GM18867 (cell line): ENCODE results near the gene KIF9.
A peak's percentile ranks its signal among the peaks of the same experiment; 100 is the strongest.
"Not testable (repeated sequence)": the region's sequence is repeated elsewhere in the genome, so short reads cannot be mapped to it uniquely, and the experiment has no call there.

Experiments used
- ATAC-seq: cut with Tn5 transposase; IDR thresholded peaks from one replicate; pipeline ENCODE4 v1.9.1; 2021; ENCODE audit warnings: mild to moderate bottlenecking, moderate library complexity; ENCODE audit not compliant: unreplicated experiment

The KIF9 gene

GRCh38 chr3:47282424-47283192 is at the start of gene KIF9, which contains the start of gene KLHL18:
Gene KIF9, minus strand, starts transcription at chr3:47282799. Its CDS starts 5,425 bp downstream, at chr3:47277374.
Gene KLHL18, plus strand, starts transcription at chr3:47282944. Its CDS starts 22 bp downstream, at chr3:47282966.
- peak; percentile 83 for ATAC-seq

GRCh38 chr3:47324278-47324865 is 41.8 kb upstream of the KIF9 start:
- no peak for ATAC-seq

GRCh38 chr3:47323431-47324277 is 41.1 kb upstream of the KIF9 start:
- ATAC-seq = no peak

GRCh38 chr3:47319956-47320355 is 37.4 kb upstream of the KIF9 start:
- no peak for ATAC-seq

- no peak for ATAC-seq
Measured at GRCh38 chr3:47318916-47319315, 36.3 kb upstream of the KIF9 start.

- ATAC-seq = not testable (repeated sequence)
Measured at GRCh38 chr3:47316151-47316550, 33.6 kb upstream of the KIF9 start.

- no peak for ATAC-seq
Measured at GRCh38 chr3:47315069-47315647, 32.6 kb upstream of the KIF9 start.

GRCh38 chr3:47314056-47314764 is 31.6 kb upstream of the KIF9 start:
- ATAC-seq = no peak

- no peak for ATAC-seq
Measured at GRCh38 chr3:47313341-47314055, 30.9 kb upstream of the KIF9 start.

- ATAC-seq = no peak
Measured at GRCh38 chr3:47310391-47310790, 27.8 kb upstream of the KIF9 start.

- not testable (repeated sequence) for ATAC-seq
Measured at GRCh38 chr3:47309231-47309630, 26.6 kb upstream of the KIF9 start.

- no peak for ATAC-seq
Measured at GRCh38 chr3:47306022-47306421, 23.4 kb upstream of the KIF9 start.

- ATAC-seq = no peak
Measured at GRCh38 chr3:47301456-47301855, 18.9 kb upstream of the KIF9 start.

- no peak for ATAC-seq
Measured at GRCh38 chr3:47299381-47300318, 17.1 kb upstream of the KIF9 start.

- ATAC-seq = no peak
Measured at GRCh38 chr3:47298439-47298838, 15.8 kb upstream of the KIF9 start.

- no peak for ATAC-seq
Measured at GRCh38 chr3:47296562-47297302, 14.1 kb upstream of the KIF9 start.

GRCh38 chr3:47295976-47296375 is 13.4 kb upstream of the KIF9 start:
- ATAC-seq = no peak

GRCh38 chr3:47295322-47295721 is 12.7 kb upstream of the KIF9 start:
- ATAC-seq = no peak
